IMR-90 (cell line): ENCODE measurements around the gene GLIS1.

Experiments used
- POLR2A ChIP-seq: IDR thresholded peaks from 2 replicates; pipeline ENCODE4 v1.6.1; 2012; ENCODE audit warnings: mild to moderate bottlenecking, low read depth, low read length
- RFX5 ChIP-seq: IDR thresholded peaks from 2 replicates; pipeline ENCODE4 v1.8.0; 2012; ENCODE audit warnings: low read depth, mild to moderate bottlenecking, low read length, moderate library complexity
- TF ChIP-seq, protein P1 (sequence below): conservative IDR thresholded peaks from 2 replicates; pipeline ENCODE4 v1.5.1; 2012; ENCODE audit warnings: mild to moderate bottlenecking, low read depth, low read length, improper control_type of control experiment

DNA sequence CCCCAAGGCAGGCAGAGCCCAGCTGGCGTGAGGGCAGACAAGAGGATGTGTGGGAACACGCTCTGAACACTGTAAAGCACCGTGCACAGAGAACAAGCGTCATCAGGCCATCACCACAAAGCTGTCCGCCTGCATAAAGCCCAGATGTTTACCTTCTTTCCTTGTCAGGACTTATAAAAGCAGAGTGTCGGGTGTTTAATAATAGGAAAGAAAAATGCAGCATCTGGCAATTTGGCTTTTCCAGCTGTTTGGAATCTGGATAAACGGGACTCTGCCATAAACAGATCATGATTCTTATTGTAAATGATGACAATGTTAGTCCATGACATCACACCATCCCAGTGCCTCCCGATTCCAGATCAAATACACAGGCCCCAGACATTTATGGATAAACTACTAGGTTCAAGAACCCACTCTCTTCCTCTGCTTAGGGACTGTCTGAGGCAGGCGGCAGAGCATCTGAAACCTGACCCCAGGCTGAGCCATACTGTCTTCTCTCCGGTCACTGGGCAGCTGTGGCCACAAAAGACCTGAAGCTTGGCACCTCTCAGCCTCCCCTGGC lies 4.2 kb downstream of the GLIS1 start:
- TF ChIP-seq POLR2A (peak; percentile 43; the same call in 1 of the 2 replicates), RFX5 (no peak)
- TF ChIP-seq, protein P1, sequence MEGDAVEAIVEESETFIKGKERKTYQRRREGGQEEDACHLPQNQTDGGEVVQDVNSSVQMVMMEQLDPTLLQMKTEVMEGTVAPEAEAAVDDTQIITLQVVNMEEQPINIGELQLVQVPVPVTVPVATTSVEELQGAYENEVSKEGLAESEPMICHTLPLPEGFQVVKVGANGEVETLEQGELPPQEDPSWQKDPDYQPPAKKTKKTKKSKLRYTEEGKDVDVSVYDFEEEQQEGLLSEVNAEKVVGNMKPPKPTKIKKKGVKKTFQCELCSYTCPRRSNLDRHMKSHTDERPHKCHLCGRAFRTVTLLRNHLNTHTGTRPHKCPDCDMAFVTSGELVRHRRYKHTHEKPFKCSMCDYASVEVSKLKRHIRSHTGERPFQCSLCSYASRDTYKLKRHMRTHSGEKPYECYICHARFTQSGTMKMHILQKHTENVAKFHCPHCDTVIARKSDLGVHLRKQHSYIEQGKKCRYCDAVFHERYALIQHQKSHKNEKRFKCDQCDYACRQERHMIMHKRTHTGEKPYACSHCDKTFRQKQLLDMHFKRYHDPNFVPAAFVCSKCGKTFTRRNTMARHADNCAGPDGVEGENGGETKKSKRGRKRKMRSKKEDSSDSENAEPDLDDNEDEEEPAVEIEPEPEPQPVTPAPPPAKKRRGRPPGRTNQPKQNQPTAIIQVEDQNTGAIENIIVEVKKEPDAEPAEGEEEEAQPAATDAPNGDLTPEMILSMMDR: no peak
